CD4-positive, alpha-beta T cell treated with Interleukin-4 for 1 hour (primary cell): Measurements from ENCODE around the gene LCMT1.
A peak's percentile ranks its signal among the peaks of the same experiment; 100 is the strongest.
"Not testable (repeated sequence)": the region's sequence is repeated elsewhere in the genome, so short reads cannot be mapped to it uniquely, and the experiment has no call there.

Experiments
- DNase-seq, 2 donors: peaks; one replicate each; pipeline ENCODE4 v3.0.0-alpha.2; 2020 to 2022

The LCMT1 gene

DNA sequence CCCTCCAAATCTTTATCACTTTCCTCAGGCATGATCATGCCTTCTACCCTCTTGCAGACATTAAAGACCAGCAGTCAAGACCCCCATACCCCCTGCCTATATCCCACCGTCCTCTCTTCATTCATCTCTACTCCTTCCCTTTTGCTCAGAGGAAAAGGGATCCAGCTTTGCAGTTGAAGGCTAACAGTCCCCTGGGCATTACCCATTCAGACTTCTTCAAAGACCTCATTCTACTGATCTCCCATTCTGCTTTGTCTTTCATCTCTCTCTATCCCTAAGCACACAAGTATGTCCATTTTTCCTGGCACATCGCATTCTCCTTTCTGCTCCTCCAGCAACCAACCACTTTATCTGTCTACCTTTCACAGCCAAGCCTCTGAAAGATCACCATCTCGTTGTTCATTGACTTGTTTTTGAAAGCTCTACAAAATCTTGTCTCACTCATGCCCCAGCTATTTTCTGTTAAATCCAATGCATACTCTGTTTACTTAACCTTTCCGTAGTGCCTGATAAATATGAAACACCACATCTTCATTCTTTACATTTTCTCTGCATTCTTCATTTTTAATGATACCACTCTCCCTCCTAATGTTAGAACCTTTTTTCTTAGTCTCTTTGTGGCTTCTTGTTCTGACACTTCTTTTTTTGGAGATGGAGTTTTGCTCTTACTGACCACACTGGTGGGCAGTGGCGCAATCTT is 14.1 kb upstream of the LCMT1 start:
- DNase-seq, result no peak

DNA sequence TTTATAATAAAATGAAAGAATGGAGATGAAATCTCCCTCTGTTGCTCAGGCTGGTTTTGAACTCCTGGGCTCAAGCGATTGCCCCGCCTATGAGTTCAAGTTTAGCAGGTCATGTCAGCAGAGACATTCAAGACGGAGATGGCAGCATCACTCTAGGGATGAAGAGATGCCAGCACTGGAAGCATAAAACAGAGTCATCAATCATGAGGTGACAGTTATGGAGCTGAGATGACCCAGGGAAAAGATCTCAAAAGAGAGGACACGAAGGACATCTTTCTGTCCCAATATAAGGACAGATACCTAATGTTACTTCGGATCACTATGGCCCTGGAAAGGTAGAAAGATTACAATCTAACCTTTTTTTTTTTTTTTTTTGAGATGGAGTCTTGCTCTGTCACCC is 11.0 kb upstream of the LCMT1 start:
- DNase-seq, result no peak

DNA sequence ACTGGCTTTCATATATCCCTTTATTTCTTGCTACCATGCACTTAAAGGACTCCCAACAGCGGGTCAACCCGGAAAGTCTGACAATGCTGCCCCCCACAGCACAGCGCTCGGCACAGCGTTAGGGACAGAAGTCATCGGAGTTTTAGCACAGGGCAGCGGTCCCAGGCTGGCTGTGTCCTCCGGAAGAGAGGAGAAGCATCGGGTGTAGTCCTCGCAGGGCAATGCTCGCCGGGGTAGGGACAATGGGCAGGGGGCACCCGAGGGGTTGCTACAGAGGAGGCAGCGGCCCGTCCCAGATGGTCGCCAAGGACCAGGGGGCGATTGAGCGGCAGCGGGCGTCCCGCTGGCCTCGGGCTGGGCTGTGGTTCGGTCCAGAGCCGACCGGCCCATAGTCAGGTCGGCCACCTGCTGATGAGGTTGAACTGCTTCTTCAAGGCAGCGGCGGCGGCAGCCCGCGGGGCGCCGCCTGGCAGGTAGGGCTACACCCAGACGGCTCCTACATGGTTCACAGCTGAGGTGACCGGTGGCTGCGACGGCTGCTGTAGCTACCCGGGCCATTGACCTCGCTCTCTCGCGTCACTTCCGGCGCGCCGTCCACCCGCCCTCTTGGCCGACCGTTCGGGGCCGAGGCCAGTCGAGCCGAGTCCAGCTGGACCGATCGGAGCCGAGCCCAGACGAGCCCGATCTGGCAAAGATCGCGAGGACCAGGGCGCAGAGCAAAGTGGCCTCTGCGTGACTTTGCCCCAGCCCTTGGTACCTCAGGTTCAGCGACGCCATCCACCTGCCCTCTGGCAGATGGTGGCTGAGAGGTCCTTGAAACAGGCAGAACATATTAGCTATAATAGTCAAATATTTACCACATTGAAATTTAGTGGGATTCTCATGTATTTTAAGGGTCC is 4.7 kb upstream of the LCMT1 start:
- peak; percentile 83 to 86 for DNase-seq

DNA sequence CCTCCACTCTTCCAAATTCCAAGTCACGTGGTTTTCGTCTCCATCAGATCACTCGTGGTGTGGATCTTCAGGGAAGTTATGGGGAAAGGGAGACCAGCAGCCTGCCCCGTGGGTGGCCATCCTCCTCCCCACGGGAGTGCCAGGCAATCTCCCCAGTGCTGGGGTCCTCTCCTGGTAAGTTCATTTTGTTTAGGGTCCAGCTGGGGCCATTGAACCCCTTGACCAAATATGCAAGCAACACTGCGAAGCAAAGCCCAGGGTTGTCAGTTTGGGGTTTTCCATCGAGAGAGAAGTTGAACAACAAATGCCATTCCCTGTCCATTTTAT is 4.1 kb upstream of the LCMT1 start:
- no peak for DNase-seq

DNA sequence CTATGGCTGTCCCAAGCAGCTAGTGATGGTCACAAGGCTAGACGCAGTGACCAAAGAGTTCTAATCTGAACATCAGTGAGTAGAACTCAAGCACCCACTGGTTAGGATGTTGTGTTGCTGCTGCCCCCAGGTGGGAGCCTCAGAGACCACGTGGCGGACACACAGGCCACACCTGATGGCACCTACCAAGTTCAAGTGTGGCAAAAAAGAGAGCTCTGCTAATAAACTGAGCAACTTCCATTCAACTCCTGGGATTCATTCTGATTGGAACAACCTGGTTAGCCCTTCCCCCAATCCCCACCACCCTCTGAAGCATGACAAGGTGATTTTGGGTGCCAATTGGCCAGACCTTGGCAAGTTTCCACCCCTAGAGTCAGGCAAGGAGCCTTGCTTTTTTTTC is 3.5 kb upstream of the LCMT1 start:
- DNase-seq, result peak; percentile 57 to 60

DNA sequence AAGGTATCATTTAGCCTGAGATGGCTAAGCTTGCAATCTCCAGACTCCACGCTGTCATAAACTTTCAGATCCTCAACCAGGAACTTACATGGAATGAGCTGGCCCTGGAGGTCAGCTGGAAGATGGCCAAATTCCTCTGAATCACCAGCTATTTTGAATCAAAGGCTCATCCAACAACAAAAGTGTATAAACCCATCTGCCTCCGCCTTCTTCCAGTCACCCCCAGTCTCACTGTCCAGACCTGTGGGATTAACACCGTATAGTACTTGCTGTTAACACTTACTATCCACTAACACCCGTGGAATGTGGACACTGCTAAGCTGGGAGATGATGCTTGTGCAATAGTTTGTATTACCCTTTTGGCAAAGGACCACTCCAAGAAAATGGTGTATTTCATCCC is 1.9 kb upstream of the LCMT1 start:
- no peak for DNase-seq

DNA sequence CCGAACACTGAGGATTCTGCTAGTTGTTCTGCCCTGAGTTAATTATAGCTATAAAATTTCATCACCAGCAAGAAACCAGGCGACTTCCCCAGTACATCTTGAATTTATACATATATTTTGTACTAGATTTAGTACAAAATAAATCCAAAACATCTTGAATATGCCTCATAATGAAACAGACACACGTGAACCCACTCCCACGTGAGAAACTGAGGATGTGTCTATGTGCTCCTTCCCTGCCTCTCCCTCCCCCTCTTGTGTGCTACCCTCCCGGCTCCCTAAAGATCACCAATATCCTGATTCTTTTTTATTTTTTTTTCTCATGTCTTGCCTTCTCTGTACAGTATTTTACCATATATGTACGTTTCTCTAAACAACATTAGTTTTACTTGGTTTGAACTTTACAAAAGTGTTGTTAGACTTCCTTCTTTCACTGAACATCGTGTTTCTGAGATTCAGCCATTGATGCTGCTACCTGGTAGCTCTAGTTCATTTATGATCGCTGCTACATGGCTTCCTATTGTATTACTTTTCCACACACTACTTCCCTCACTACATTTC is 1.1 kb upstream of the LCMT1 start:
- no peak for DNase-seq

DNA sequence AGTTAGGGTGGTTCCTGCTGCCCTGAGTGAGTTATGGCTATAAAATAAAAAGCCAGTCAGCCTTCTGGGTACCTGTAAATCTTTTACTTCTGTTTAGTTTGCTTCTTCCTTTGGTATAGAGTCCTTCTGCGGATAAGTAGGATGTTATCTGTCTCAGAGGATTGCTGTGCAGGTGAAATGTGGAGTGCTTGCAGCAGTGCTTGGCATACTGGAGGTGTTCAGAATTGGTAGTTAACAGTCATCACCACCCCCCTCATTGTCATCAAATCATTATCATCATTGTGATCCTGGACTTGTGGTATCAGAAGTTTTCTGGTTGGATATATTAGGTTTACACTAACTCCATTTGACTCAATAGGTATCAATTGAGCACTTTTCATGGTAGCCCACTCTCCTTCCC is 2.6 kb downstream of the LCMT1 start:
- DNase-seq, result no peak

DNA sequence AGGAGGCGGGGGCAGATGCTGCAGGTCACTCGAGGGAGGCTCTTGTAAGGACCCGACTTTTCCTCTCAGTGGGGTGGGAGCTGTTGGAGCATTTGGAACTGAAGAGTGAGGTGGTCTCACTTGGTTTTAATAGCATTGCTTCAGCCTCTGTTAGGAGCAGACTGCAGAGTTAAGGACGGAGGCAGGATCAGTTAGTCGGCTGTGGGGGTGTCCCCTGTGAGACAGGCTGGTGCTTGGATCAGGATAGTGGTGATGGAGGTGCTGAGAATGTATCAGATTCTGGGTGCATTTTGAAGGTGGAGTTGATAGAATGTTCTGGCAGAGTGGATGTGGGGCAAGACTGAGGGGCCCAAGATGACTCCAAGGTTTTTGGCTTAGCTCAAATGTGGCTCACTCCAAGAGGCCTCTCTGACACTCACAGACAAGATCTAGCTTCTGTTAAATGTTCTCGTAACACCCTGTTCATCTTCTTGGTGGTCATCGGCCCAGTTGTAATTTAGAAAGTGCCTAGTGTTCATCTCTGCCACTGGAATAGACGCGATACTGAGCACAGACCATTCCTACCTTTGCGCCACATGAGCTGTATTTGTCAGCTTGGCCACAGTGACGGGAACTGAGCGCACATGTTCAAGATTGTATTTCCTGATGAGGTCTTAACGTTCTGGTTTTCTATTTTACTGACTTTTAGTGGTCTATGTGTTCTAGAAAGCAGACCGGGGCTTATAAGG is 7.5 kb downstream of the LCMT1 start:
- DNase-seq, result no peak

DNA sequence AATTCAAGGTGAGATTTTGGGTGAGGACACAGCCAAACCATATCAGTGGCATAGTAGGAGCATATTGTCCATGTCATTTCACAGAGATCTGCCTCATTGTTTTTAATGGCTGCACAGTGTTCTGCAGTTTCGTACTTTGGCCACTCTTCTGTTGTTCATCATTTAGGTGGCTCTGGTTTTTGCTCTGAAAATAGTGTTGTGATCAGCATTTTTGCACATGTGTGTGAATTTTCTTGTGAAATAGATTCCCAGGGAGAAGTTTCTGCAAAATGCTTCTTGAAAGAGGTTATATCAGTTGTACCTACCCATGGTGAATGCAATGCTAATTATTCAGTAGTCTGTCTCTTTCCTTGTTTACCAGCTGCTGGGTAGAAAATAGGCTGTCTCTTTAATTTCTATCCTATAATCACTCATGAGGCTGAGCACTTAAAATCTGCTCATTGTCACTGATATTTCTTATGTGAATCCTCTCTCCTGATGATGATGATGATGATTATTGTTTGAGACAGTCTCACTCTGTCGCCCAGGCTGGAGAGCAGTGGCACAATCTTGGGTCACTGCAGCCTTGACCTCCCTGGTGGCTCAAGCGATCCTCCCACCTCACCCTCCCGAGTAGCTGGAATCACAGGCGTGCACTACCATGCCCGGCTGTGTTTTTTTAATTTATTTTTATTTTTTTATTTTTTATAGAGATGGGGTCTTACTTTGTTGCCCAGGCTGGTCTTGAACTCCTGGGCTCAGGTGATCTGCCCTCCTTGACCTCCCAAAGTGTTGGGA is 10.5 kb downstream of the LCMT1 start:
- DNase-seq, result no peak

DNA sequence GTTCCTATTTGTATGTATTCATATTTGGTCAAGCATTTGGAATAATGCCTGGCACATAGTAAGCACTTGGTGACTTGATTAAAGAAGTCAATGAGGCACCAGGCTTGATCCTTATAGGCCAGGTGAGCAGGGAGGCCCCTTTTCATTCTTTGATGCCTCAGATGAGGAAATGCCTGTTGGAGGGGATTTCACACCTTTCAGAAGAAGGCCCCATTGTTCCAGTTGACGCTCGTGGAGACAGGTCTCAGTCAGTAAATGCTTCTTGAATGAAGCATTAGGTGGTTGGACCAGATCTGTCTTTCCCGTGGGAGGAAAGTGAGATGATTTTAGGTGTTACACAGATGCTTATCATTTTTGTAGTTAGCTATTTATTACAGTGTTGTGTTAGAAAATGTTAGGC is 13.0 kb downstream of the LCMT1 start:
- DNase-seq, result no peak

DNA sequence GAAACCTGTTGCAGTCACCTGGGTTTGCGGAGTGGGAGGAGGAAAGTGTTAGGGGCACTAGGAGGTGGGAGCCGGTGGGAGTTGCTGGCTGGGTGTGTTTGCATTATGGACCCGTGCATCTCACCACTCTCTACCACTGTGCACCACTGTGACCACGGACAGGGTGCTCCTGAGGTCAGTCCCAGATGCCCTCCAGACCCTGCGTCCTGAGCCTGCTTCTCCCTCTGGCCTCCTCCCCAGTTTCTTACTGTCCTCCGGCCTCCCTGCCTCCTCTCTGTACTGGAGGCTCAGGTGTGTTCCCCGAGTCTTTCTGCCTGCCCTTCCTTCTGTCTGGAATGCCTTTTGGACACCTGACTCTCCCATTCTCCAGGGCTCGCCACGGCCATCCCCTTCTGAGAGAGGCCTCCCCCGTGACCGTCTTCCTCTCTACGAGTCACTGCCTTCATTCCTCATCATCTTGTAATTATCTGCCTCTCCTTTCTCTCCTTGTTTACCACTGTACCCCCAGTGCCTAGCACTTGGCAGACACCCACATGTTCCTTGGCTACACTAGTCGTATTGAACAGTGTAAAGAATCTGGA is 14.6 kb downstream of the LCMT1 start:
- not testable (repeated sequence) for DNase-seq

DNA sequence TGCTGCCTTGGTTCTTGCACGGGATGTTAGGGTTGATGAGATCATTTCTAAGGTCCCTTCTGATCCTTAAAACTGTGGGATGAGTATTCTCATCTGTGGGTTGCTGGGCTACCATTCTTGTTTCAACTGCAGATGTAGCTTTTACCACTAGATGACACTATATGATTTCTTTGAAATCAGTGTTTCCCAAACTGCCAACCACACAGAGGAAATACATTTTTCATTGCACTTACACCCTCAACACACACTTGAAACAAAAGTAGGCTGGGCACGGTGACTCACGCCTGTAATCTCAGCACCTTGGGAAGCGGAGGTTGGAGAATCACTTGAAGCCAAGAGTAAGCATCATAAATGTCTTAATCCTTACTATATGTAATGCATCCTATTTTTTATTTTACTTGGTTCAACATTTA is 15.3 kb downstream of the LCMT1 start:
- peak in 1 of 2 donors; percentile 46 for DNase-seq

DNA sequence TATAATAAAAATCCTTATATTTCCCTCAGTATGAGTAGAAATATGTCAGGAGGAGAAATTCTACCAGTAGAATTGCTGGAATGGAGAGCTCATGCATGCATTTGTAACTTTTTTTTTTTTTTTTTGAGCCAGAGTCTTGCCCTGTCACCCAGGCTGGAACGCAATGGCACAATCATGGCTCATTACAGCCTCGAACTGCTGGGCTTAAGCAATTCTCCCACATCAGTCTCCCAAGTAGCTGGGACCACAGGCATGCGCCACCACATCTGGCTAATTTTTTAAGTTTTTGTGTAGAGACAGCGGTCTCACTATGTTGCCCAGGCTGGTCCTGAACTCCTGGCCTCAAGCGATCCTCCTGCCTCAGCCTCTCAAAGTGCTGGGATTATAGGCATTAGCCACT is 21.2 kb downstream of the LCMT1 start:
- not testable (repeated sequence) for DNase-seq

DNA sequence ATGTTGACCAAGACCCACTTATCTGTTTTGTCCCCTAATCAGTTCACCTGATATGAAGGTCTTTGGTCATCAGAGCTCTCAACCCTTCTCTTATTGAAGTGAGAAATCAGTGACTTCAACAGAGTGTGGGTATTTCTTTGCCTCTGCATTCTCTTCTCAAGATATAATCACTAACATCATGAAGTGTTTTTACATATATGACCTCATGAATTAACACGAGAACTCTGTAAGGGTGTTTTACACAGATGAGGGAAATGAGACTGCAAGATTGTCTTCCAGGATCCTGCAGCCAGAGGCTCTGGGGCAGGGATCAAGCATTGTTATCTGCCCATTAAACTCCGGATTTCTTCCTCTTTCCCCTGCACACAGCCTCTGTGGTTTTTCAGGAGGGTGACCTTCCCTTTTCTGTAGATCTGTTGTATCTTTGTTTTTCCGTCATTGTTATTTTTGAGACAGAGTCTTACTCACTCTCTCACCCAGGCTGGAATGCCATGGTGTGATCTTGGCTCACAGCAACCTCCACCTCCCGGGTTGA is 22.7 kb downstream of the LCMT1 start:
- DNase-seq, result no peak

DNA sequence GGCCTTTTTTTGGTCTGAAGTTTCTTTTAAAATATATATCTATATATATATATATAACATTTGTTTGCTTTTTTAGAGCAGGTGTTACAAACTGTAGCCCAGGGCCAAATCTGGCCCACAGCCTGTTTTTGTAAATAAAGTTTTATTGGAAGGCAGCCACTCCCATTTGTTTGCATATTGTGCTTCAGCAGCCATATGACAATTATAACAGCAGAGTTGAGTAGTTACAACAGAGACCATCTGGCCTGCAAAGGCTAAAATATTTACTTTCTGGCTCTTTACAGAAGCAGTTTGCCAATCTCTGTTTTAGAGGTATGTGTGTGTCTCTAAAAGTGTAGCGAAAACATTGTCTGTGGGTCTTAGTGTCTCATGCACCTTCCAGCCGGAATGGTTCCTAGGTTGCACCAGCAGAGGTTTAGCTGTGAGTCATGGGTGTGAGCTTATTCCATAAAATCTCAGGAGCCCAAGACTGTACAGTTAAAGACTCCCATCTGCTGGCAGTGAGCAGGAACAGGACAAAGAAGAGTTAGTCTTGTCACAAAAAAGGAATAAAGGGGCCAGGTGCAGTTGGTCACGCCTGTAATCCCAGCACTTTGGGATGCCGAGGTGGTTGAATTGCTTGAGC is 23.8 kb downstream of the LCMT1 start:
- DNase-seq, result no peak

DNA sequence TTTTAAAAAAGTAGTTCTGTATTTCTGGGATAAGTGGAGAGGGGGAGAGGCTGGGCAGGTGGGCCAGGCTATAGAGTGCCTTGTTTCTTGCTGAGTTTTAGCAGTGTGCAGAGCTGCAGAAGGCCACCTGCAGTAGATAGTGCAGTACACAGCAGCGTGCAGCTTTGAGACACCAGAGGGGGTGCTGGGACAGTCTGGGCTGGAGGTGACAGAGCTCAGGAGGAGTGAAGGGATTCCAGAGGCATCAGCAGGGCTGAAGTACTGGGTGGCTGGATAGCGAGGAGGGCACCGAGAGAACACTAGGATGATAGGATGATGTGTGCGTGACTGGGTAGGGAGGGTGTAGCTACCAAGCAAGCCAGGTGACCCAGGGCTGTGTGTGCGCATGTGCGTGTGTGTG is 26.6 kb downstream of the LCMT1 start:
- no peak for DNase-seq

DNA sequence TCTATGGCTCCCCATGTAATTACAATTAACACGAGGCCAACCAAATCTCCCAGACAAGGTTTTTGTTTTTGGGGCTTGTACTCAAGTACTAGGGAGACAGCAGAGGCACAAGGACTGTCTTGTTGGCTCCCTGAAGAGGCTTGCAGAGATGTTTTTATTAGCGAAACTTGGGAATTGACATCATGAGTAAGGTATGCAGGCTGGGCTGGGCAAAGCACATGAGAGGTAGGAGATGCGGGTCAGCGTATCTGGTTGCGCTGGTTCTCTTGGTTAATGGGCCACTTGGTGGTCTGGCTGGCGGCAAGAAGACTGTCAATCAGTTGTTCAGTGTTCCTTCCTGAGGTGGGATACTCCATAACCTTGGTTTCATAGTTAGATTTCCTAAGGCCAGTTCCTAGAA is 28.9 kb downstream of the LCMT1 start:
- DNase-seq, result no peak

DNA sequence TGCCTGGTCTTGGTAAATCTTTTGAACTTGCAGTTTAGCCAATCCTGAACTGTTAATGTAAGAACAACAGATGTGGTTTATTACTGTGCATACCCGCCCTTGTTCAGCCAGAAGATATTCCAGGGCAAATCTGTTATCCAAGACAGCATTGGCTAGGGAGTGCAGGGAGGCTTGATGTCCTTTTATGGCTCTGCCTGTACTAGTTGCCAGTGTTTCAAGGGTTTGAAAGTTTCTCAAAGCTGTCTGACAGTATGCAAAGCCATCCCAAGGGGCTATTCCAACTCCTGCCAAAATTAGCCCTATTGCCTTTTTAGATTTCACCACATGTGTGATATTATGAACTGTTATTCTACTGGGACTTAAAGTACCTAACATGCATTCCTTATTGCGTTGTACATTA is 30.1 kb downstream of the LCMT1 start:
- no peak for DNase-seq

DNA sequence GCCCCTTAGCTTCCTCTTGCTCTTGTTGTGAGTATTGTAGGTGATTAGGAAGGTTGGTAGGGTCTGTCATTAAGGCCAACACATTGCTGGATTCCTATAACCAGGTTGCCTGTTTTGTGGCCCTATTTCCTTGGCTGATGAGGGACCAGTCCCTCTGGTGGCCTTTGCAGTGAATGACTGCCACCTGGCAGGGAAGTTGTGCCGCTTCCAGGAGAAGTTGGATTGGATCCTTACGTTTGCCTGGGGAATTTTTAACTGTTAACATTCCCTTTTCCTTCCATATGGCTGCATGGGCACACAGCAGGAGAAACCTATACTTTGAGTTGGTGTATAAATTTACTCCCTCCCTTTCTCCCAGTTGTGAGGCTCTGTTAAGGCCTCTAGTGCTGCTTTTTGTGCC is 32.4 kb downstream of the LCMT1 start:
- no peak for DNase-seq

DNA sequence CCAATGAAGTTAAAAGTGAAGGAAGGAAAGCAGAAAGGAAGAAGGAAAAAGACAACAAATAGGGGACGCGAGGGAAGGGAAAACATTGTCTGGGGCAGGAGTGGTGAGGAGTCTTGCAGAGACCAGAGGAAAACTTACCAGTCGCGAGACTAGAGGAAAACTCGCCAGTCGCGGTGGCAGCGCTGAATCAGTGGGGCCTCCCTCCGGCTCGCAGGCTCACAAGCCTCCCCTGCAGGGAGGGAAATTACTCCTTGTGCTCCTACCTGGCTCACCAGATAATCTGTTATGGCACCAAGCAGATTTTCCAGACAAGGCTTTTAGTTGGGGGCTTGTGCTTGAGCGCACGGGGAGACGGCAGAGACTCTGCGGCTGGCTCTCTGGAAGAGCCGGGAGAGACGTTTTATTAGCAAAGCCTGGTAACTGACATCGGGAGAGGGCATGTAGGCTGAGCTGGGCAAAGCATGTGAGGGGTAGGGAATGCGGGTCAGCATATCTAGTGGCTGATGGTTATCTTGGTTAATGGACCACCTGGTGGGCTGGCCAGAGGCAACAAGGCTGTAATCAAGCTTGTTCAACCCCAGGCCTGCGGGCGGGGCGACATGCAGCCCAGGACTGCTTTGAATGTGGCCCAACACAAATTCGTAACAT is 37.1 kb downstream of the LCMT1 start:
- DNase-seq, result no peak
